Hematopoietic multipotent progenitor cell treated with erythropoietin and hydrocortisone succinate and interleukin-3 and kit ligand, for 17 days (in vitro differentiated cells): ENCODE results near the gene METTL13.
"Not testable (repeated sequence)": the region's sequence is repeated elsewhere in the genome, so short reads cannot be mapped to it uniquely, and the experiment has no call there.

Experiments
- DNase-seq: peaks from one replicate; pipeline ENCODE4 v3.0.0-alpha.2; 2015; ENCODE audit warnings: low spot score

The METTL13 gene

DNA sequence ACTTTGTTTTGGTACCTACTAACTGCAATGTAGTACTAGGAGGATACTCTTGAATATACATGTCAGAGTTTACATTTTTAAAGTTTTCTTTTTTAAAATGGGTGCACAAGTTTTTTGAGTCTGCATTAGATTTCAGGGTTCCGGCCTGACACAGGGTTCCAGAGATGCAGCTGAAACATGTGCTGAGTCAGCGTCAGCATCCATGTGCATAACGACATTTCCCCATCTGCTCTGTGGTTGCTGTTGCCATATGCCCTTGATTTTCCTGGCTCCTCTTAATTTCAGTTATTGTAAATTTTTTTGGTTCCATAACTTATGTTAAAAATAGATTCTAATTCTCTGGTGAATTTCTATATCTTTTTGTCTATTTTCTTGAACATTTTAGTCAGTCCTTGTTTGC is 12.3 kb upstream of the METTL13 start:
- DNase-seq, result no peak

- no peak for DNase-seq
These were observed 11.7 kb upstream of the METTL13 start for GRCh38 chr1:171769754-171770153.

- DNase-seq, result no peak
These were observed 9.1 kb upstream of the METTL13 start for GRCh38 chr1:171772312-171772711.

GRCh38 chr1:171780583-171781175 is 781 bp upstream of the METTL13 start:
- DNase-seq, result no peak

GRCh38 chr1:171783816-171784530 is 2.5 kb downstream of the METTL13 start:
- no peak for DNase-seq

DNA sequence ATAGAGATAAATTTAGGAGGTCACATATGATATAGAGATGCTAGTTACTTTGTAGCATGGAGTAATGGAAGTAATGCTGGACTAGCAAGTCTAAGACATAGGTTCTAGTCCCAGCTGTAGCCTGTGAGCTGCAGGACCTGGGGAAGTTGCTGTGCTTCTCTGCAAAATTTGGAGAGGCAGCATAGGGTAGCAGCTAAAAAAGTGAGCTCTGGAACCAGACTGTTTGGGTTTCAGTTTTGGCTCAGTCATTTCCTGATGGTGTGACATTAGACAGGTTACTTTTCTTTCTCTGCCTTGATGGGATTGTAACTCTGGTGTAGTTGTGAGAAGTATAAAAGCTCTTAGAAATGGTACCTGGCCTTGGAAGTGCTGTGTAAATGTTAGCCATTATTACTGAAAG is 3.3 kb downstream of the METTL13 start:
- no peak for DNase-seq

DNA sequence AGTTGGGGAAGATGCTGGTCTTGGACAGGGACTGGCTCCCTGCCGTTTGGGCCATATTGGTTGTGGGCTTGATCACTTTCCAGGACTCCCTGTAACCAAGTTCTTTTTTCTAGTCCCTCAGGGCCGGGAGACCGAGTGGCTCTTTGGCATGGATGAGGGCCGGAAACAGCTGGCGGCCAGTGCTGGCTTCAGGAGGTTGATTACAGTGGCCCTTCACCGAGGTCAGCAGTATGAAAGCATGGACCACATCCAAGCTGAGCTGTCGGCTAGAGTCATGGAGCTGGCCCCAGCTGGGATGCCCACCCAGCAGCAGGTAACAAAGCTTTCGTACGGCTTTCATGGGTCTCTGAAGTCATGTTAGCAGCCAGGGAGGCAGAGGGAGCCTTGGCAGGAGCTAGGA is 4.3 kb downstream of the METTL13 start:
- DNase-seq, result no peak

DNA sequence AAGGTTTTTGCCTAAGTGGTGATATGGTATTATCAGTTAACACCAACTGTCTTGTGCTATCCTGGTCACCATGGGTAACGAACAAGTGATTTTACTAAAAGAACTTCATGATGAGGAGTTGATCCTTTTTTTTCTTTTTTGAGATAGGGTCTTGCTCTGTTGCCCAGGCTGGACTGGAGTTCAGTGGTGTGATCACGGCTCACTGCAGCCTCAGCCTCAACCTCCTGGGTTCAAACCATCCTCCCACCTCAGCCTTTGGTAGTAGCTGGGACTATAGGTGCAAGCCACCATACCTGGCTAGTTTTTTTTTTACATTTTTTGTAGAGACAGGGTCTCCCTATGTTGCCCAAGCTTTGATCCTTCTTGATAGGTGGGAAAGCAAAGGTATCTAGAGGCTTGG is 5.1 kb downstream of the METTL13 start:
- no peak for DNase-seq

GRCh38 chr1:171787686-171788480 is 6.4 kb downstream of the METTL13 start:
- DNase-seq, result no peak

GRCh38 chr1:171788696-171789095 is 7.2 kb downstream of the METTL13 start:
- DNase-seq, result no peak

GRCh38 chr1:171790318-171790717 is 8.9 kb downstream of the METTL13 start:
- DNase-seq, result no peak

- DNase-seq, result peak; percentile 15
These were observed 11.4 kb downstream of the METTL13 start for GRCh38 chr1:171792656-171793369.

GRCh38 chr1:171793636-171794035 is 12.2 kb downstream of the METTL13 start:
- no peak for DNase-seq

DNA sequence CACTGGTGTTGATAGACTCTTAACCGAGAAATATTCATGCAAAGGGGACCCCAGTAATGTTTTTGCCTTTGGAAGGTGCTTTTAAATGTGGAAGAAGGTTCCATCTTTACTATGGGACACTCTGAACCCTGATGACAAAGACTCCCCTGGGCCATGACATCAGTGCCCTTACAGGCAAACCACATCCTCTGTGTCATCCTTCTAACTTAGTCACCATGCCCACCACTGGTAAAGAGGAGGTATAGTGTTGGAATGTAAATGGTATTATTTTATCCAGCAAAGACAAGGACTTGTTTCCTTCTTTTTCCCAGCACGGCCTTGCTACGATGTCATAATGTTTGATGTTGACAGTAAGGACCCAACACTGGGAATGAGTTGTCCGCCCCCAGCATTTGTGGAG is 12.6 kb downstream of the METTL13 start:
- no peak for DNase-seq

DNA sequence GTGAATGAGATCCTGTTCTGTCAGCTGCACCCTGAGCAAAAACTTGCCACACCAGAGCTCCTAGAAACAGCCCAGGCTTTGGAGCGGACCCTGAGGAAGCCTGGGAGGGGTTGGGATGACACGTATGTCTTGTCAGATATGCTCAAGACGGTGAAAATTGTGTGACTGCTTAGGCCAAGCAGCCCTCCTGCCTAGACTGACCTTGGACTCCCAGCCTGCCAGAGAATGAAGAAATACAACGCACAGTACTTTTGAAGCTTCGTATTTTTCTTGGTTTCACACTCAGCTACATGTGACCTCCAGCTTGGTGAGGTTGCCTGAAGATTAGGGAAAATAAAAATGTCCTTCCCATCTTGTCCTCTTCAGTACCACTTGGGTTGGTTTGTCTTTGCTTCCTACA is 15.1 kb downstream of the METTL13 start:
- no peak for DNase-seq

GRCh38 chr1:171798311-171798710 is 16.9 kb downstream of the METTL13 start:
- DNase-seq, result no peak

DNA sequence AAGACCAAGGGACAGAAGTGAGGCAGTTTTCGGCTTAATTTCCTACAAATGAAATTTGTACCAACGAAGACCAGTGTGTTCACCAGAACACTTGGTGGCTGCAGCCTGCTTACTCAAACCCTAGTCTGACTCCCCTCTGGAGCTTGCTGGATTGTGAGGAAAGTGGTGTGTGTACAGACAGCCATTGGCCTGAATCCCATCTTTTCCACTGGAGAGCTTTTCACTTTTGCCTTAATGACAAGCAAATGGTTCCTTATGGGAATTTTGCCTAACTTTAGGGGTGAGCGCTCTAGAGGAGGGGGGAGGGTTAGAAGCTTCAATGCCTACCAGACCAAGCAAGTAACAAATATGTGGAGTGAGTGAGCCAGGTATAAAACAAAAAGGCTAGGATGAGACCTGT is 17.3 kb downstream of the METTL13 start:
- DNase-seq, result no peak

DNA sequence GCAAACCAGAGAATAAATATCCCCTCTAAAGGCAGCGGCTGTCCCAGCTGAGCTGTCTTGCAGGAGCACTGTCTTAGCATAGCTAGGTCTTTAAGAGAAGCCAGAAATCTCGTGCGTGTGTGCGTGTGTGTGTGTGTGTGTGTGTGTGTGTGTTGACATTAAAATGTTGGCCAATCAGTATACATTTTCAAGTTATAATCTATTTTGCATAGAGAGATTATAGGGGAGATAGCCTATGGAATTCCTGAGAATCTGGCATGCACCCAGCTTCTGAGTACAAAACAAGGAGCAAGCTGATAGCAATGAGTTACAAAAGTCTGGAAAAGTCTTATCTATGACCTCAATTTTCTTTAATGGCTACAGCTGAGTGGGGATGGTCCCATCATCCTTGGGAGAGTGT is 17.7 kb downstream of the METTL13 start:
- no peak for DNase-seq

DNA sequence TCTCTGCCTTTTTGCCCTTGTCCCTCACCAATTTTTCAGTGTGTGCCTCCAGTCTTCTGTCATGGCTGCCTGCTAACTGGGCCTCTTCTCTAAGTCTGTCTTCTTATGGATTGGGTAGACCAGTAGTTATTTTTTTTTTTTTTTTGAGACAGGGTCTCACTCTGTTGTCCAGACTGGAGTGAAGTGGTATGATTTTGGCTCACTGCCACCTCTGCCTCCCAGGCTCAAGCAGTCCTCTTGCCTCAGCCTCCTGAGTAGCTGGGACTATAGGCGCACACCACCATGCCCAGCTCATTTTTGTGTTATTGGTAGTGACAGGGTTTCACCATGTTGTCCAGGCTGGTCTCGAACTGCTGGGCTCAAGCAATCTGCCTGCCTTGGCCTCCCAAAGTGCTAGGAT is 18.2 kb downstream of the METTL13 start:
- not testable (repeated sequence) for DNase-seq

- DNase-seq, result no peak
These were observed 18.9 kb downstream of the METTL13 start for GRCh38 chr1:171800342-171800741.

GRCh38 chr1:171800851-171801250 is 19.4 kb downstream of the METTL13 start:
- no peak for DNase-seq

GRCh38 chr1:171801487-171801891 is 20.0 kb downstream of the METTL13 start:
- DNase-seq, result peak; percentile 63

DNA sequence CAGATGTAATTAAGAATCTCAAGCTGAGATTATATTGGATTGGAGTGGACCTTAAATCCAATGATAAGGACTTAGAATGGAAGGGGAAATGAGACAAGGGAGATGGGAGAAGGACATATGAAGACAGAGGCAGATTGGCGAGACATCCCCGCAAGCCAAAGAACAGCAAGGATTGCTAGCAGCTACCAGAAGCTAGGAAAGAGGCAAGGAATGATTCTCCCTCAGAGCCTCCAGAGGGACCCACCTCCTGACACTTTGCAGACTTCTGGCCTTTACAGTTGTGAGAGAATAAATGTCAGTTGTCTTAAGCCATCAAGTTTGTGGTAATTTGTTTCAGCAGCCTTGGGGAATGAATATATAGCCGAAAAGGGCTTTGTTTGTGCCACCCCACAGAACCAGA is 20.7 kb downstream of the METTL13 start:
- DNase-seq, result no peak
